Kidney tubule cell (primary cell): ENCODE data around the gene HOXB2.

Experiments used
- DNase-seq: peaks from one replicate; pipeline ENCODE4 v3.0.0-alpha.2; 2018; ENCODE audit warnings: low spot score

The HOXB2 gene

DNA sequence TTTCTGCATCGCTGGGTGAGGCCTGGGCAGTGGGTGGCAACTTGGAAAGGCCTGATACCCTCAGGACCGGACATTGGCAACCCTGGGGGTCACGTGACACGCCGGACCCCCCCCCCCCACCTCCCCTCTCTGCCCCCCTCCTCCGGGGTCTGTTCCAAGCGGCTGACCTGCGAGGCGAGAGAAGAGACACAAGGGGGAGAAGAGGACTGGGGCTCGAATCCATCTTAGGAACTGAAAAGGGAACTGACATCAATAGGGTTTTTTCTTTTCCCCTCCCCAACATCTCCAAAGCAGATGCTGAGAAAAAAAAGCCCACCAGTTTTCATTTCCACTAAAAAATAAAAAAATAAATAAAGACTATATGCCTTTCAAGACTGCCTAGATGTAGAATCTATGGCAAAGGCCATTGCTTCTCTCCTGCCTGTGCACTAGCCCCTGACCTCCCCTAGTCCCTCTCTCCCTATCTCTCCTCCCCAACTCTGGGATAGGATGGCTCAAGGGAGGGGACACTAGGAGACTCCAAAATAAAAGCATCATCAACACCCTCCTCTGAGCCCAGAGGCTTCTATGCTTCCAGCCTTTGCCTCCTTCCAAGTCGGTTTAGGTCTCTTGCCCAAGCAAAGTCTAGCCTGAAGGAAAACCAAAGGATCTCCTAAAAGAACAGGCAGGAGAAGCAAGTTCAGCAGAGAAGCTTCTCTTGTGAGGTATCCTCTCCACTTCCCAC, 7.7 kb upstream of the HOXB2 start:
- peak; percentile 68 for DNase-seq

DNA sequence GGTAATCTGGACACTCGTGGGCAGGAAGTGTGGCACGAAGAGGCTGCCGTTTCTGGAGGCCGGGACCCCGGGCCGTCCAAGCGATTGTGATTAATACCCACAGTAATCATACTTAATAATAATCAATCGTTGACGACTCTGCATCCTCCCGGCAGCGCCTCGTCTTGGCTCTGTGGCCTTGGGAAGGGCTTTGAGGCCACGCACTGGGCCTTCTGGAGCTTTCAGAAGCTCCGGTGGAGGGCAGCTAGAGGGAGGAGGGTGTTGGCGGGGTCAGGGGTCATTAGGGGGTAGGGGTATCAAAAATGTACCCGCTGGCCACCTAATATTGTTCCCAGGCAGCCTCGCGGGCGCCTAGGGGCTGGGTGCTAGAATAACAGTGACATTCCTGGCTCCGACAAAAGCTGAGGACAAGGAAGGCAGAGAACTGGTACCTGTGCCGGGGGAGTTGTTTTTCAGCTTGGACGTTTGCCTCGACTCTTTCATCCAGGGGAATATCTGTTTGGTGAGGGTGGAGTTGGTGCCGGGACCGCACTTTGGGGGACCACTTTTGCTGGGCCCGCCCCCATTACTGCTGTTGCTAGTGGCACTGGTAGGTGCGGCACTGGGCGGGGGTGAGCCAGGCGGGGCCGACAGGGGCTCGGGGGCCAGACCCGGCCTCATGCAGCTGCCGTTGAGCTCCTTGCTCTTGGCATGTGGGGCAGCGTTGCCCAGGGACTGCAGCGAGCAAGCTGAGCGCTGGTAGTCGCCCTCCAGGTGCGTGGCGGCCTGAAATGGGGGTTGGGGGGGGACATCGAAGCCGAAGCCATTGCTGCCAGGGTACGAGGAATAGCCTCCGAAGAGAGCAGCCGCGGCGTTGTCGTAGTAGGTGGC, 6.9 kb upstream of the HOXB2 start:
- DNase-seq, result peak; percentile 25

GRCh38 chr17:48551214-48551555, 6.3 kb upstream of the HOXB2 start:
- peak; percentile 20 for DNase-seq

GRCh38 chr17:48550502-48551213, 5.7 kb upstream of the HOXB2 start:
- peak; percentile 38 for DNase-seq

GRCh38 chr17:48549914-48550501, 5.1 kb upstream of the HOXB2 start:
- DNase-seq, result peak; percentile 70

- DNase-seq, result peak; percentile 6
Measured at GRCh38 chr17:48549281-48549630, 4.3 kb upstream of the HOXB2 start.

DNA sequence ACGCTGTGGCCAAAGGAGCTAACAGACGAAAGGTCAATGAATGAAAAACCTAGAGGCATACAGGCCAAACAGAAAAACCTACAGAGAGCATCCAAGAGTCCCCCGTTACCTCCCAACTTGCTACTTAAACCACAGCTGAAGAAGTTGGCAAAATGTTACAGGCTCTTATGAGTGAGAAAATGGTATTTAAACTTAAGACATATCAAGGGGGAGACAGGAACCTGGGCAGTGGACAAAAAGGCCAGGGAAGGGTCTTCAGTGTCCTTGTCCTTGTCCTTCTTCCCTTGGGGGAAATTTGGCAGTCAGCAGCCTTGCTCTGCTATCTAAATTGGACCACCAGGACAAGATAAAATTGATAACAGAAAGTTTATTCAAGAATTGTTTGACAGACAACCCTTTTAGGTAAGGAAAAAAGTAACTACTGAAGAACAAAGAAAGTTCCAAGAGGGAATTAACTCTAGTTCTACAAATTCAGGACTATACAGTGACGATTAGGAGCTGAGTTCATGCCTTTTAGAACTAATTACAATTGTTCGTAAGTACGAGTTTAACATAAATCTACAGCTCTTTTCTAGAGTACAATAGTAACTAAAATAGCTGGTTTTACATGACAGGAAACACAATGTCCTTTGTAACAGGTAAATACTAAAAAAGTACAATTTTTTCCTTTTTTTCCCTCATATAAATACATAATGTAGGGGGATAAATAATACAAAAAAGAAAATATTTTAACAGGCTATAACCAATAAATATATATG, 3.8 kb upstream of the HOXB2 start:
- DNase-seq, result peak; percentile 16

- DNase-seq, result peak; percentile 52
Measured at GRCh38 chr17:48547808-48548522, 3.1 kb upstream of the HOXB2 start.

- peak; percentile 19 for DNase-seq
Measured at GRCh38 chr17:48546924-48547807, 2.3 kb upstream of the HOXB2 start.

- DNase-seq, result peak; percentile 34
Measured at GRCh38 chr17:48546137-48546923, 1.4 kb upstream of the HOXB2 start.

GRCh38 chr17:48545539-48545938, 630 bp upstream of the HOXB2 start:
- no peak for DNase-seq

DNA sequence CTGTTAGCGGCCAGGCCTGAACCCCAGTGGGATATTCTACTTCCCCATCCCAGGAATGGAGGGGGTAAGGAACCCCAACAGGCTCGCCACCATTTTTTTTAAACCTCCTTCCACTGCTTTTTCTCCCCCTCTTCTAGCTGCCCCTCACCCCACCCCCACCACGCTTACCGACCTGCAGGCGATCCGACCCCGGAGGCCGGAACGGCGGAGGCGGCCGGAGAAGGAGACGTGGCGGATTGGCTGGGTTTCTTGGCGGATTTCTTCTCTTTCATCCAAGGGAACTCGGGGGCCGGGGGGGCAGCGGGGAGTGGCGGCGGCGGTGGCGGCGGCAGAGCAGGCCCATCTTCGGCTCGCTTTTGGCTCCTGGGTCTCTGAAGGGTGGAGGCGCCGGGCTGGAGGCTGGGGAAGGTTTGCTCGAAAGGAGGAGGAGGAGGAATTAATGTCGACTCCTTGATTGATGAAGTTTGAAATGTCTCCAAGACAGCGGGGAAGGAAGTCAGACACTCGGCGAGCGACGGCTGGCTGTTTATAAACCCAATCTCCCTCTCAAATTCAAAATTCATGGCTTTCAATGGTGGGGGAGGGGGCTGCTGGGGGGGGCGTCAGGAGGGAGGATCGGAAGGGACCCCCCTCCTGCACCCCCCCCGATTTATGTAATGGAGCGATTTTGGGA, 424 bp downstream of the HOXB2 start:
- DNase-seq, result peak; percentile 69

DNA sequence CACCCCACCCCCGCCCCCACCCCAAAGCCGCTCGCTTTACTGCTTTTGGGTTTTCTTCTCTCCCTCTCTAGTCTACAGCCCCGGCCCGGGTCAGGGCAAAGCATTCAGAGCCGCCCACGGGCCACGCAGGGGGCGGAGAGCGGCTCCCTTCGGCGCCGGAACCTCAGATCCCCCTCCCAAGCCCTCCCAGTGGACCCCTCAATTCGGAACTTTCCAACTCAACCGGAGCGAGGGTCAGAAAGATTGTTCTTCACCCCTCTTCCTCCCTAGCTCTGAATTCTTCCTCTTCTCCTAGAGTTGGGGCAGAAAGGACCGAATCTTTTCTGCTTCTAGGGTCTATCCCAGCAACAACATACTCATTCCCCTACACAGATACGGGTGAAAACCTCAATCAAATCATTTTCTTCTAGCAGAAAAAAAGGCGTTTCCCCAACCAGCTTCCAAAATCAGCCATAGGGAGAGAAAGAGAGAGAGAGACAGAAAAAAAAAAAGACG, 1.0 kb downstream of the HOXB2 start:
- DNase-seq, result no peak

DNA sequence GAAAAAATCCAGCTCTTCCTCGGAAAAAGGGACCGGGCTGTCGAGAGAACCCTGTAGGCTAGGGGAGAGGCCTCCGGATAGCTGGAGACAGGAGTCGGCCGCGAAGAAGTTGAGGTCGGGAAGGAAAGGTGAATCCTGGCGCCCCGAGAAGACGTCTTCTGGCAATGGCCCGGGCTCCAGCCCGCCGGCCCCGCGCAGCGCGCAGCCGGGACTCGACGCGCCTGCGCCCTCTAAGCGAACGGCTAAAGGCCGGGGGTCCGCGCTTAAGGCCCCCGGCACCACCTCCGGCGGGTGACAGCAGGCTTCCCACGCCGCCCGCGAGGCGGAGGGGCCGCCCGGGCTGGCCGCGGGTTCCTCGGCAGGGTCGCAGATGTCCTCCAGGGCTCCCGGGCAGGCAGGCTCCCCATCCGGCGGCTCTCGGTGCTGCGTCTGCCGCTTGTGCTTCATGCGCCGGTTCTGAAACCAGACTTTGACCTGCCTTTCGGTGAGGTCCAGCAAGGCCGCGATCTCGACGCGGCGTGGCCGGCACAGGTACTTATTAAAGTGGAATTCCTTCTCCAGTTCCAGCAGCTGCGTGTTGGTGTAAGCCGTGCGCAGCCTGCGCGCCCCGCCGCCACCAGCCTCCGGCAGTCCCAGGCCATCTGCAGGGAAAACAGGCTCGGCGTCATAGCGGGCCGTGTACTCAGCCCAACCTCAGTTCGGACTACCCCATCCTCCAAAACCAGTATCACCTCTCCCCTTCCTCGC, 1.6 kb downstream of the HOXB2 start:
- DNase-seq, result peak; percentile 72

GRCh38 chr17:48542698-48543106, 2.2 kb downstream of the HOXB2 start:
- DNase-seq, result no peak

GRCh38 chr17:48542114-48542656, 2.7 kb downstream of the HOXB2 start:
- DNase-seq, result peak; percentile 51

DNA sequence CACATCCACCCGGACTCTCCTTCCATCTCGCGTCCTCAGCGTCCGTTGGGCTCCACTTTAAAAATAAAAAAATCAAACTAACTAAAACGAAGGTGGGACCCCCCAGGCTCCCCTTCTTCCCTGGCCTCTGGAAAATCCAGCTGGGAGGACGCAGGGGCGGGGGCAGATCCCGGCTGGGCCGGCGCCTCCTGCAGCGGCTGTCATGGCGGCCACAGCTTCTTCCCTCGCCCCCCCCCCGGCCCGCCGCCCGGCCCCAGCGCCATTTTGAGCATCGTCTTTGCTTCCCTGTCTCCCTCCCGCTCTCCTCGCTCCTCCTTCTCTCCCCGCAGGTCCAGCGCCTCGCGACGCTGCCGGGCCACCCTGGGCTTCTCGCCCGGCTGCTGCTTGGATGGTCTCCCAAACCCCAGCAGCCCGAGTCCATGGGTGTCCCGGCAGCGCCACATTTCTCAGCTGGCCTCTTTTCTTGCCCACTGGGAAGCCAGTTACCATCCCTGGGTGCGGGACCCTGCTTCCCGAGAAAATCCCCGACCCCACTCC, 3.3 kb downstream of the HOXB2 start:
- DNase-seq, result peak; percentile 76
